SK-N-MC (cell line): ENCODE data around the gene UGT1A10.

ENCODE experiments used
- EZH2 ChIP-seq: fragments of 200-600 bp; sonication (generic); IDR thresholded peaks from one replicate; pipeline ENCODE4 v1.6.1; 2017; ENCODE audit warnings: antibody characterized with exemption
- POLR2AphosphoS5 ChIP-seq: IDR thresholded peaks from 2 replicates; pipeline ENCODE4 v1.6.1; 2012; ENCODE audit warnings: mild to moderate bottlenecking, low read depth, low read length, borderline replicate concordance

DNA sequence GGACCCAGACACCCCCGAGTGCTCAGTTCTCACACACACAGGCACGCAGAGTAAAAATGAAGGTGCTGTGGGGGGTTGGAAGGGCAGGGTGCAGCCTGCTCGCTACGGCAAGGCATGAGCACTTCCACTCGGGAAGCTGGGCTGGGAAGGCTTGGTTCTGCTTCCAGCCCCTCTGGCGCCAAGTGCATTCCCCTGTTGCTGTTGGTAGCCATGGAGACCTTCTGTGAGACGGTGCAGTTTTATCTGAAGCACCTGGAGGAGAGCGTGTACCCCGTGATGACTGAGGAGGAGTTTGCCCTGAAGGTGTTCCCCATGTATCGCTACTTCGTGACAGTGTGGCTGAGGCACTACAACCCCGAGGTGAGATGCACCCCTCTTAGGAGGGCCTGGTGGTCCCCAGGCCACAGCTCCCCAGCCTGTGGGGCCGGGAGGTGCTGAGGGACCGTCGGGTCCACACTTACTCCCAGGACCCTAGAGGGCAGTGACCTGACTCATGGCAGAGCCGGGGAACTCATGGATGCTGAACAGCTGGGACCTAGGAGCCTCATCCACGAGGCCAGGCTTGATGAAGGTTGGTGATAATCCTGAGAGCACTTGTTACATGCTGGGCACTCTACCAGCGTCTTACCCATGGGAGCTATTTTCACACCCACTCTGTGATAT is 157.3 kb downstream of the UGT1A10 start:
- no peak for TF ChIP-seq EZH2
- no peak for TF ChIP-seq POLR2AphosphoS5
